ENCODE data around the gene SYCP2L. TPM values are rescaled to one million over a fixed set of nuclear protein-coding genes. Genes with fewer than 3 reads are reported as not detected.
A peak's percentile ranks its signal among the peaks of the same experiment; 100 is the strongest.

SYCP2L gene
- total RNA-seq, 1 experiment from 2014 or later, result 4.9 TPM

DNA sequence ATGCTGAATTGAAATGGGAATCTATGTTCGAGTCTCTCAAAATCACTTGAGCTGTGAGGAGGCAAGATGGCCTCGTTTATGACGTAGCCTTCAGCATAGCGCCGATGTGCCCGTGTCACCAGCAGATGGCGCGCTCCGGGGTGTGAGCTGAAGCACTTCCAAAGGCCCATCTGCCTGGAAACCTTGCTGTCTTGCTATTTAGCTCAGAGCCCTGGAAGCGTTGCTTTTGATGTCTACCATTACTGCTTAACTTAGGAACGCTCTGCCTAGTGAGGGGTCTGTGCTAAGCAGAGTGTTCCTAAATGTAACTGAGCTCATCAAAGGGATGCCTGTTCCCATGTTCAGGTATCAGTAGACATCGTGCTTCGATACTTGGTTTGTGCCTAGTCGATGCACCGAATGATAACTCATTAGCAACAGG is 67.7 kb downstream of the SYCP2L start:
- no peaks in the 10 kb centered on the region for H3K27me3 ChIP-seq (ENCODE audit: insufficient read depth, low read length)
- no peak overlapping the region for H3K4me3 ChIP-seq (replicated peaks in 1 of 2; ENCODE audit: low read depth in 1 of 2, low read length in 2 of 2)
- no peaks in the 10 kb centered on the region for H3K79me2 ChIP-seq (ENCODE audit: insufficient read depth, low read length)
- ChIA-PET RAD21 (ENCODE audit: low non-redundant PET in 1 of 2, low total read pairs in 2 of 2, uncharacterized antibody in 2 of 2, unreplicated experiment in 2 of 2) (interaction anchor here (0.5 to 2.4 kb wide), 4 partner anchors 107 to 115 kb away, joined by 3 to 25 read pairs (median 6); no protein-coding TSS in a partner anchor), CTCF (interaction anchor here (0.6 to 4.0 kb wide), 19 partner anchors 9 to 621 kb away, joined by 3 to 95 read pairs (median 4); no protein-coding TSS in a partner anchor), POLR2A (interaction anchor here (0.7 kb wide), 1 partner anchor 53 kb away, joined by 3 read pairs; no protein-coding TSS in a partner anchor)
- H3K9me2 ChIP-seq (ENCODE audit: insufficient read depth), result no peaks in the 10 kb centered on the region
- ATAC-seq (peak; percentile 95), DNase-seq (ENCODE audit: low read depth, low spot score) (peak; percentile 54)
- H3K4me2 ChIP-seq (ENCODE audit: low read length), result no peak overlapping the region
- BruUV-seq (replicated peaks), result no TSS peak
- H3K9ac ChIP-seq (ENCODE audit: low read length), result no peak overlapping the region
- H3K36me3 ChIP-seq (ENCODE audit: control insufficient read depth in 1 of 2, insufficient read depth in 2 of 2, low read length in 2 of 2), result no peaks in the 10 kb centered on the region
- H3K4me1 ChIP-seq (ENCODE audit: control insufficient read depth in 1 of 2, insufficient read depth in 2 of 2, low read length in 2 of 2), result no peaks in the 10 kb centered on the region
- peak overlapping the region; percentile 58 for H2AFZ ChIP-seq (ENCODE audit: low read depth, low read length, poor library complexity, severe bottlenecking)
- intact Hi-C loops (cut with micrococcal nuclease), result loop anchor here (1.0 to 5.0 kb wide), 3 partner anchors 115 to 623 kb away; no protein-coding TSS in a partner anchor
- H3K9me3 ChIP-seq (ENCODE audit: control insufficient read depth in 1 of 2, insufficient read depth in 1 of 2, low read depth in 1 of 2, low read length in 2 of 2), result no peaks in the 10 kb centered on the region
- H4K20me1 ChIP-seq (ENCODE audit: insufficient read depth), result no peaks in the 10 kb centered on the region
- no peak overlapping the region for H3K27ac ChIP-seq (ENCODE audit: low read depth, low read length)
- TF ChIP-seq RAD21 (IDR thresholded peaks at IDR 0.05; ENCODE audit: low read depth), result peak; percentile 65
- TF ChIP-seq, protein P1, sequence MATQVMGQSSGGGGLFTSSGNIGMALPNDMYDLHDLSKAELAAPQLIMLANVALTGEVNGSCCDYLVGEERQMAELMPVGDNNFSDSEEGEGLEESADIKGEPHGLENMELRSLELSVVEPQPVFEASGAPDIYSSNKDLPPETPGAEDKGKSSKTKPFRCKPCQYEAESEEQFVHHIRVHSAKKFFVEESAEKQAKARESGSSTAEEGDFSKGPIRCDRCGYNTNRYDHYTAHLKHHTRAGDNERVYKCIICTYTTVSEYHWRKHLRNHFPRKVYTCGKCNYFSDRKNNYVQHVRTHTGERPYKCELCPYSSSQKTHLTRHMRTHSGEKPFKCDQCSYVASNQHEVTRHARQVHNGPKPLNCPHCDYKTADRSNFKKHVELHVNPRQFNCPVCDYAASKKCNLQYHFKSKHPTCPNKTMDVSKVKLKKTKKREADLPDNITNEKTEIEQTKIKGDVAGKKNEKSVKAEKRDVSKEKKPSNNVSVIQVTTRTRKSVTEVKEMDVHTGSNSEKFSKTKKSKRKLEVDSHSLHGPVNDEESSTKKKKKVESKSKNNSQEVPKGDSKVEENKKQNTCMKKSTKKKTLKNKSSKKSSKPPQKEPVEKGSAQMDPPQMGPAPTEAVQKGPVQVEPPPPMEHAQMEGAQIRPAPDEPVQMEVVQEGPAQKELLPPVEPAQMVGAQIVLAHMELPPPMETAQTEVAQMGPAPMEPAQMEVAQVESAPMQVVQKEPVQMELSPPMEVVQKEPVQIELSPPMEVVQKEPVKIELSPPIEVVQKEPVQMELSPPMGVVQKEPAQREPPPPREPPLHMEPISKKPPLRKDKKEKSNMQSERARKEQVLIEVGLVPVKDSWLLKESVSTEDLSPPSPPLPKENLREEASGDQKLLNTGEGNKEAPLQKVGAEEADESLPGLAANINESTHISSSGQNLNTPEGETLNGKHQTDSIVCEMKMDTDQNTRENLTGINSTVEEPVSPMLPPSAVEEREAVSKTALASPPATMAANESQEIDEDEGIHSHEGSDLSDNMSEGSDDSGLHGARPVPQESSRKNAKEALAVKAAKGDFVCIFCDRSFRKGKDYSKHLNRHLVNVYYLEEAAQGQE (IDR thresholded peaks at IDR 0.05; ENCODE audit: low read depth), result no peak
- TF ChIP-seq SRF (IDR thresholded peaks at IDR 0.05; ENCODE audit: low read depth), result no peak
- TF ChIP-seq, protein P2, sequence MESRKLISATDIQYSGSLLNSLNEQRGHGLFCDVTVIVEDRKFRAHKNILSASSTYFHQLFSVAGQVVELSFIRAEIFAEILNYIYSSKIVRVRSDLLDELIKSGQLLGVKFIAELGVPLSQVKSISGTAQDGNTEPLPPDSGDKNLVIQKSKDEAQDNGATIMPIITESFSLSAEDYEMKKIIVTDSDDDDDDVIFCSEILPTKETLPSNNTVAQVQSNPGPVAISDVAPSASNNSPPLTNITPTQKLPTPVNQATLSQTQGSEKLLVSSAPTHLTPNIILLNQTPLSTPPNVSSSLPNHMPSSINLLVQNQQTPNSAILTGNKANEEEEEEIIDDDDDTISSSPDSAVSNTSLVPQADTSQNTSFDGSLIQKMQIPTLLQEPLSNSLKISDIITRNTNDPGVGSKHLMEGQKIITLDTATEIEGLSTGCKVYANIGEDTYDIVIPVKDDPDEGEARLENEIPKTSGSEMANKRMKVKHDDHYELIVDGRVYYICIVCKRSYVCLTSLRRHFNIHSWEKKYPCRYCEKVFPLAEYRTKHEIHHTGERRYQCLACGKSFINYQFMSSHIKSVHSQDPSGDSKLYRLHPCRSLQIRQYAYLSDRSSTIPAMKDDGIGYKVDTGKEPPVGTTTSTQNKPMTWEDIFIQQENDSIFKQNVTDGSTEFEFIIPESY (IDR thresholded peaks at IDR 0.05; ENCODE audit: extremely low read depth, insufficient replicate concordance, low read length), result no peak
- TF ChIP-seq SIN3A (IDR thresholded peaks at IDR 0.05; ENCODE audit: low read depth), result no peak
- no peak for TF ChIP-seq EZH2 (IDR thresholded peaks at IDR 0.05)
- TF ChIP-seq EZH2phosphoT487 (IDR thresholded peaks at IDR 0.05; ENCODE audit: borderline replicate concordance), result no peak
- peak; percentile 84 for TF ChIP-seq YY1 (IDR thresholded peaks at IDR 0.05; ENCODE audit: extremely low read depth, insufficient replicate concordance, low read depth, low read length)
- TF ChIP-seq CEBPB (IDR thresholded peaks at IDR 0.05; ENCODE audit: low read depth), result no peak
- no peak for TF ChIP-seq EGR1 (IDR thresholded peaks at IDR 0.05; ENCODE audit: low read depth)
- TF ChIP-seq FOSL1 (IDR thresholded peaks at IDR 0.05; ENCODE audit: low read depth), result no peak
- no peak for TF ChIP-seq JUND (IDR thresholded peaks at IDR 0.05)
- peak; percentile 61; the same call in 1 of the 2 replicates for TF ChIP-seq CBX3 (IDR thresholded peaks at IDR 0.05; ENCODE audit: low read depth)
- no peak for TF ChIP-seq ELF1 (IDR thresholded peaks at IDR 0.05; ENCODE audit: borderline replicate concordance, low read depth)
- no peak for TF ChIP-seq ZFX (IDR thresholded peaks at IDR 0.05)
- TF ChIP-seq POLR2A (IDR thresholded peaks at IDR 0.05; ENCODE audit: borderline replicate concordance, extremely low read depth, insufficient read depth, insufficient read length), result no peak
- TF ChIP-seq SP1 (IDR thresholded peaks at IDR 0.05; ENCODE audit: low read depth), result no peak
- TF ChIP-seq, protein P3, sequence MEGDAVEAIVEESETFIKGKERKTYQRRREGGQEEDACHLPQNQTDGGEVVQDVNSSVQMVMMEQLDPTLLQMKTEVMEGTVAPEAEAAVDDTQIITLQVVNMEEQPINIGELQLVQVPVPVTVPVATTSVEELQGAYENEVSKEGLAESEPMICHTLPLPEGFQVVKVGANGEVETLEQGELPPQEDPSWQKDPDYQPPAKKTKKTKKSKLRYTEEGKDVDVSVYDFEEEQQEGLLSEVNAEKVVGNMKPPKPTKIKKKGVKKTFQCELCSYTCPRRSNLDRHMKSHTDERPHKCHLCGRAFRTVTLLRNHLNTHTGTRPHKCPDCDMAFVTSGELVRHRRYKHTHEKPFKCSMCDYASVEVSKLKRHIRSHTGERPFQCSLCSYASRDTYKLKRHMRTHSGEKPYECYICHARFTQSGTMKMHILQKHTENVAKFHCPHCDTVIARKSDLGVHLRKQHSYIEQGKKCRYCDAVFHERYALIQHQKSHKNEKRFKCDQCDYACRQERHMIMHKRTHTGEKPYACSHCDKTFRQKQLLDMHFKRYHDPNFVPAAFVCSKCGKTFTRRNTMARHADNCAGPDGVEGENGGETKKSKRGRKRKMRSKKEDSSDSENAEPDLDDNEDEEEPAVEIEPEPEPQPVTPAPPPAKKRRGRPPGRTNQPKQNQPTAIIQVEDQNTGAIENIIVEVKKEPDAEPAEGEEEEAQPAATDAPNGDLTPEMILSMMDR (IDR thresholded peaks at IDR 0.05 in 2 of 3, conservative IDR thresholded peaks at IDR 0.05 in 1 of 3; ENCODE audit: borderline replicate concordance in 1 of 3, insufficient read depth in 1 of 3, low read depth in 2 of 3, low read length in 2 of 3), result peak; percentile 68 to 94 (median 92)
- no peak for TF ChIP-seq POLR2AphosphoS5 (IDR thresholded peaks at IDR 0.05; ENCODE audit: low read depth, low read length)
- TF ChIP-seq, protein P4, sequence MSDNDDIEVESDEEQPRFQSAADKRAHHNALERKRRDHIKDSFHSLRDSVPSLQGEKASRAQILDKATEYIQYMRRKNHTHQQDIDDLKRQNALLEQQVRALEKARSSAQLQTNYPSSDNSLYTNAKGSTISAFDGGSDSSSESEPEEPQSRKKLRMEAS (IDR thresholded peaks at IDR 0.05), result no peak
- TF ChIP-seq, protein P5, sequence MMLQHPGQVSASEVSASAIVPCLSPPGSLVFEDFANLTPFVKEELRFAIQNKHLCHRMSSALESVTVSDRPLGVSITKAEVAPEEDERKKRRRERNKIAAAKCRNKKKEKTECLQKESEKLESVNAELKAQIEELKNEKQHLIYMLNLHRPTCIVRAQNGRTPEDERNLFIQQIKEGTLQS (IDR thresholded peaks at IDR 0.05), result no peak
